GM12865 (cell line): ENCODE results near the gene TSPEAR.

ENCODE experiments used
- DNase-seq: peaks from one replicate; pipeline ENCODE4 v3.0.0; 2010; ENCODE audit warnings: low read depth
- H3K4me3 ChIP-seq: 2 replicates; pipeline ENCODE4 v1.5.1; 2011; ENCODE audit warnings: mild to moderate bottlenecking, low read depth, low read length, control low read depth
- TF ChIP-seq, protein P1 (sequence below): IDR thresholded peaks from 2 replicates; pipeline ENCODE4 v1.5.1; 2011; ENCODE audit warnings: low read length, control low read depth, low read depth, inconsistent platforms; ENCODE audit not compliant: insufficient read depth; ENCODE audit errors: missing control alignments

The TSPEAR gene

DNA sequence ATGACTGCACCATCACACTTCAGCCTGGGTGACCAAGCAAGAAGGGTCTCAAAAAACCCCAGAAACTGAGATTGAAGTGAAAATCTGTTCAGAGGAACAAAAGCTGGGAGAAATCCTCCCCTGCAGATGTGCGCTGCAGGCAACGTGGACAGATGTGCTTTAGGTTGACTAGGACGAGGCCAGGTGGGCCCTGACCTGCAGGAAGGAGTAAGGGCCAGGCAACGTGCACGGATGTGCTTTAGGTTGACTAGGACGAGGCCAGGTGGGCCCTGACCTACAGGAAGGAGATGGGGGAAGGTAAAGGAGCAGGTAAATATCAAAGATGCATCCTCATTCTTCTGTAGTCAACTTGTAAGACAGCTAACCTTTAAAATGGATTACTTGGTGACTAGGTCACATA, 26.9 kb downstream of the TSPEAR start:
- no peak overlapping the region for H3K4me3 ChIP-seq
- TF ChIP-seq, protein P1, sequence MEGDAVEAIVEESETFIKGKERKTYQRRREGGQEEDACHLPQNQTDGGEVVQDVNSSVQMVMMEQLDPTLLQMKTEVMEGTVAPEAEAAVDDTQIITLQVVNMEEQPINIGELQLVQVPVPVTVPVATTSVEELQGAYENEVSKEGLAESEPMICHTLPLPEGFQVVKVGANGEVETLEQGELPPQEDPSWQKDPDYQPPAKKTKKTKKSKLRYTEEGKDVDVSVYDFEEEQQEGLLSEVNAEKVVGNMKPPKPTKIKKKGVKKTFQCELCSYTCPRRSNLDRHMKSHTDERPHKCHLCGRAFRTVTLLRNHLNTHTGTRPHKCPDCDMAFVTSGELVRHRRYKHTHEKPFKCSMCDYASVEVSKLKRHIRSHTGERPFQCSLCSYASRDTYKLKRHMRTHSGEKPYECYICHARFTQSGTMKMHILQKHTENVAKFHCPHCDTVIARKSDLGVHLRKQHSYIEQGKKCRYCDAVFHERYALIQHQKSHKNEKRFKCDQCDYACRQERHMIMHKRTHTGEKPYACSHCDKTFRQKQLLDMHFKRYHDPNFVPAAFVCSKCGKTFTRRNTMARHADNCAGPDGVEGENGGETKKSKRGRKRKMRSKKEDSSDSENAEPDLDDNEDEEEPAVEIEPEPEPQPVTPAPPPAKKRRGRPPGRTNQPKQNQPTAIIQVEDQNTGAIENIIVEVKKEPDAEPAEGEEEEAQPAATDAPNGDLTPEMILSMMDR, result no peak
- no peak for DNase-seq

GRCh38 chr21:44684077-44684476, 27.3 kb downstream of the TSPEAR start:
- TF ChIP-seq, protein P1, result no peak
- H3K4me3 ChIP-seq, result no peak overlapping the region
- DNase-seq, result no peak

- no peak overlapping the region for H3K4me3 ChIP-seq
- no peak for DNase-seq
- TF ChIP-seq, protein P1, result no peak
Observed at GRCh38 chr21:44682580-44683151, 28.7 kb downstream of the TSPEAR start.

- no peak within 1 kb of the TSS for H3K4me3 ChIP-seq
- no peak for DNase-seq
- TF ChIP-seq, protein P1, result no peak
Observed at GRCh38 chr21:44681861-44682579, 29.4 kb downstream of the TSPEAR start, which contains the start of gene KRTAP12-1. TSS of gene KRTAP12-1 (minus strand) at chr21:44682163. CDS start at chr21:44682123, 40 bp downstream.

GRCh38 chr21:44681152-44681551, 30.2 kb downstream of the TSPEAR start:
- H3K4me3 ChIP-seq, result no peak overlapping the region
- TF ChIP-seq, protein P1, result no peak
- DNase-seq, result no peak

- DNase-seq, result no peak
- TF ChIP-seq, protein P1, result no peak
- no peak overlapping the region for H3K4me3 ChIP-seq
Observed at GRCh38 chr21:44677881-44678280, 33.5 kb downstream of the TSPEAR start.
